Activated T-helper 9 cell treated with anti-CD3 and anti-CD28 coated beads, Interleukin-2, amount 50 U/mL, for 16 hours (primary cell): ENCODE measurements around the gene CEP120.
"Not testable (repeated sequence)": the region's sequence is repeated elsewhere in the genome, so short reads cannot be mapped to it uniquely, and the experiment has no call there.

Experiments
- DNase-seq: peaks from one replicate; pipeline ENCODE4 v3.0.0-alpha.2; 2020; ENCODE audit warnings: low read depth

Gene CEP120

GRCh38 chr5:123423278-123424149 lies at the start of gene CEP120:
Gene CEP120, minus strand, starts transcription at chr5:123423403. Its CDS starts 405 bp downstream, at chr5:123422998.
- DNase-seq = peak; percentile 94

- no peak for DNase-seq
These were observed 49.1 kb upstream of the CEP120 start for GRCh38 chr5:123472150-123472924.

- DNase-seq = no peak
These were observed 48.2 kb upstream of the CEP120 start for GRCh38 chr5:123471385-123471784.

- DNase-seq = not testable (repeated sequence)
These were observed 43.6 kb upstream of the CEP120 start for GRCh38 chr5:123466839-123467238.

- DNase-seq = no peak
These were observed 37.1 kb upstream of the CEP120 start for GRCh38 chr5:123460296-123460729.

- not testable (repeated sequence) for DNase-seq
These were observed 35.8 kb upstream of the CEP120 start for GRCh38 chr5:123458994-123459393.

GRCh38 chr5:123456242-123456641 lies 33.0 kb upstream of the CEP120 start:
- DNase-seq = no peak

GRCh38 chr5:123455640-123456039 lies 32.4 kb upstream of the CEP120 start:
- DNase-seq = no peak

- DNase-seq = no peak
These were observed 31.9 kb upstream of the CEP120 start for GRCh38 chr5:123455095-123455494.

- DNase-seq = no peak
These were observed 31.2 kb upstream of the CEP120 start for GRCh38 chr5:123454259-123454911.

GRCh38 chr5:123452401-123452800 lies 29.2 kb upstream of the CEP120 start:
- DNase-seq = no peak

- no peak for DNase-seq
These were observed 27.8 kb upstream of the CEP120 start for GRCh38 chr5:123451047-123451446.

GRCh38 chr5:123450640-123451039 lies 27.4 kb upstream of the CEP120 start:
- DNase-seq = no peak

GRCh38 chr5:123450114-123450513 lies 26.9 kb upstream of the CEP120 start:
- no peak for DNase-seq

- no peak for DNase-seq
These were observed 26.3 kb upstream of the CEP120 start for GRCh38 chr5:123449424-123449974.

GRCh38 chr5:123448743-123449142 lies 25.5 kb upstream of the CEP120 start:
- DNase-seq = no peak

- DNase-seq = no peak
These were observed 24.9 kb upstream of the CEP120 start for GRCh38 chr5:123448017-123448617.

- DNase-seq = no peak
These were observed 20.8 kb upstream of the CEP120 start for GRCh38 chr5:123444016-123444415.

- no peak for DNase-seq
These were observed 18.2 kb upstream of the CEP120 start for GRCh38 chr5:123441408-123441807.

GRCh38 chr5:123440456-123441181 lies 17.4 kb upstream of the CEP120 start:
- DNase-seq = no peak

- no peak for DNase-seq
These were observed 16.5 kb upstream of the CEP120 start for GRCh38 chr5:123439709-123440108.
